ENCODE results near the gene STPG1. TPM values are rescaled to one million over a fixed set of nuclear protein-coding genes. Genes with fewer than 3 reads are reported as not detected.

Gene STPG1
- total RNA-seq, 1 donor from 2014 or later, result 3.8 TPM

- Mint-ChIP-seq H3K27me3 (peaks cover 25% of the 10 kb centered on the region), H3K36me3 (ENCODE audit: low read depth) (no peaks in the 10 kb centered on the region), H3K9me3 (no peaks in the 10 kb centered on the region), H3K27ac (no peak overlapping the region), H3K4me3 (no peak overlapping the region), H3K4me1 (no peaks in the 10 kb centered on the region)
- no peak for DNase-seq
- intact Hi-C loops (cut with micrococcal nuclease), result no loop called here
Measured at GRCh38 chr1:24344090-24344742, 69.4 kb downstream of the STPG1 start.

- intact Hi-C loops (cut with micrococcal nuclease), result no loop called here
- Mint-ChIP-seq H3K27me3 (peaks cover 28% of the 10 kb centered on the region), H3K27ac (no peak overlapping the region), H3K36me3 (ENCODE audit: low read depth) (no peaks in the 10 kb centered on the region), H3K4me3 (no peak overlapping the region), H3K4me1 (no peaks in the 10 kb centered on the region), H3K9me3 (no peaks in the 10 kb centered on the region)
- no peak for DNase-seq
Measured at GRCh38 chr1:24343412-24344089, 70.0 kb downstream of the STPG1 start.

GRCh38 chr1:24341260-24341659 is 72.3 kb downstream of the STPG1 start:
- intact Hi-C loops (cut with micrococcal nuclease), result no loop called here
- no peak overlapping the region for H3K4me3 Mint-ChIP-seq
- no peak for DNase-seq
- H3K4me1 Mint-ChIP-seq, result peaks cover 2% of the 10 kb centered on the region
- no peaks in the 10 kb centered on the region for H3K36me3 Mint-ChIP-seq (ENCODE audit: low read depth)
- H3K9me3 Mint-ChIP-seq, result no peaks in the 10 kb centered on the region
- peaks cover 39% of the 10 kb centered on the region for H3K27me3 Mint-ChIP-seq
- H3K27ac Mint-ChIP-seq, result no peak overlapping the region

GRCh38 chr1:24340770-24341169 is 72.8 kb downstream of the STPG1 start:
- Mint-ChIP-seq H3K27ac (no peak overlapping the region), H3K4me1 (peaks cover 2% of the 10 kb centered on the region), H3K27me3 (peaks cover 41% of the 10 kb centered on the region), H3K36me3 (ENCODE audit: low read depth) (no peaks in the 10 kb centered on the region), H3K9me3 (no peaks in the 10 kb centered on the region), H3K4me3 (no peak overlapping the region)
- no peak for DNase-seq
- intact Hi-C loops (cut with micrococcal nuclease), result no loop called here

DNA sequence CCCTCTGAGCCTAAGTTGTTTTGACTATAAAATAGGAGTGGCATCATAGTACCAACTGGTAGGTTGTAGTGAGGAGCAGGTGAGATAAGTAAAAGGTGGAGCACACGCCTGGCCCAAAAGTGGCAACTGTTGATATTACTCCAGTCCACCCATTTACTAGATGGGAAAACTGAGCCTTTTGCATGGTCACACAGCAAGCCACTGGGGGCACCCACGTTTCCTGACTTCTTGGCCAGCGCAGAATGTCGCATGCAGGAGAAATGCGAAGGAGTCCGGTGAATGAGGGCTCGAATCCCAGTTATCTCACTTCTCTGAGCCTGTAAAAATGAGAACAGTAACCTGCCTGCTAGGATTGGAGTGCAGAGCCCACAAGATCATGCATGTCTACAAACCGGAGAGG is 73.6 kb downstream of the STPG1 start:
- Mint-ChIP-seq H3K27me3 (peaks cover 39% of the 10 kb centered on the region), H3K9me3 (no peaks in the 10 kb centered on the region), H3K4me1 (peaks cover 2% of the 10 kb centered on the region), H3K27ac (no peak overlapping the region), H3K36me3 (ENCODE audit: low read depth) (no peaks in the 10 kb centered on the region), H3K4me3 (no peak overlapping the region)
- intact Hi-C loops (cut with micrococcal nuclease), result no loop called here
- DNase-seq, result no peak

DNA sequence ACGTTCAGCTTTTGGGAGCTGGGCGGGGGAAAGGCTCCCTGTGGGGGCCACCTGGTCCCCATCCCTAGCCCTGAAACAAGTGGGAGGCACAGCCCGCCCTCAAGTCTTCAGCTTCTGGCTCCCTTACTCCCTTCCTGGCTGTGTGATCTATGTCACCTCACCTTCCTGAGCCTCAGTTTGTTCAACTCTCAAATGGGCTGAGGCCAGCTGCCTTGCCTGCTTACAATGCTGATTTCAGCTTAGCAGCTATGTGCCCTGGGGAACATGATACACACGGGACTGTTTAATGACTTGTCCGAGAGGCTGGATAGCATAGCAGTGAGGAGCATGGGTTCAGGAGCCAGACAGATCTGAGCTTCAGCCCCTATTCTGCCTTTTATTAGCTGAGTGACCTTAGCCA is 75.1 kb downstream of the STPG1 start:
- no peak overlapping the region for H3K27ac Mint-ChIP-seq

GRCh38 chr1:24337455-24337854 is 76.1 kb downstream of the STPG1 start:
- H3K27me3 Mint-ChIP-seq, result peaks cover 46% of the 10 kb centered on the region
- intact Hi-C loops (cut with micrococcal nuclease), result no loop called here
- no peaks in the 10 kb centered on the region for H3K9me3 Mint-ChIP-seq
- peaks cover 2% of the 10 kb centered on the region for H3K4me1 Mint-ChIP-seq
- H3K27ac Mint-ChIP-seq, result no peak overlapping the region
- no peak overlapping the region for H3K4me3 Mint-ChIP-seq
- no peaks in the 10 kb centered on the region for H3K36me3 Mint-ChIP-seq (ENCODE audit: low read depth)
- no peak for DNase-seq

More for the DNA sequence above, 75.1 kb downstream of the STPG1 start:
- Mint-ChIP-seq H3K27me3 (peaks cover 39% of the 10 kb centered on the region), H3K4me3 (no peak overlapping the region), H3K36me3 (ENCODE audit: low read depth) (no peaks in the 10 kb centered on the region), H3K4me1 (peaks cover 2% of the 10 kb centered on the region), H3K9me3 (no peaks in the 10 kb centered on the region)
- intact Hi-C loops (cut with micrococcal nuclease), result no loop called here
- no peak for DNase-seq

DNA sequence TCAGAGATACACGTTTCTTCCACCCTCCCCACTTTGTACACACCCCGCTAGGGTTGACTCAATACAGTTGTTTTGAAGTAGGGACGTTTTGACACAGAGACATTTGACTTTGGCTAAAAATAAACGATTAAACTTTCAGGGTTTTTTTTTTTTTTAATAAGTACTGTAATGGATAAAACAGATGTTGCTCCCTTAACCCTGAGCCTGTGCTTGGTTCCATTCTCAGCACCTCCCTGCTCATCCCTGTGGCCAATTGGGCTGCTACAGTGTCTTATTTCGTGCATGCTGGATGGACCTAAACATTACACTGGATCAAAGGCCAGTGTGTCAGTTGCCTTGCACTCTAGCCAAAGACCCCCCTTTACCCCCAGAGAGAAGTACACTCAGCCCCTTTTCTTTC is 77.5 kb downstream of the STPG1 start:
- no peaks in the 10 kb centered on the region for H3K9me3 Mint-ChIP-seq
- H3K4me3 Mint-ChIP-seq, result no peak overlapping the region
- intact Hi-C loops (cut with micrococcal nuclease), result no loop called here
- no peak overlapping the region for H3K27ac Mint-ChIP-seq
- peaks cover 2% of the 10 kb centered on the region for H3K4me1 Mint-ChIP-seq
- no peak for DNase-seq
- peaks cover 55% of the 10 kb centered on the region for H3K27me3 Mint-ChIP-seq
- no peaks in the 10 kb centered on the region for H3K36me3 Mint-ChIP-seq (ENCODE audit: low read depth)

DNA sequence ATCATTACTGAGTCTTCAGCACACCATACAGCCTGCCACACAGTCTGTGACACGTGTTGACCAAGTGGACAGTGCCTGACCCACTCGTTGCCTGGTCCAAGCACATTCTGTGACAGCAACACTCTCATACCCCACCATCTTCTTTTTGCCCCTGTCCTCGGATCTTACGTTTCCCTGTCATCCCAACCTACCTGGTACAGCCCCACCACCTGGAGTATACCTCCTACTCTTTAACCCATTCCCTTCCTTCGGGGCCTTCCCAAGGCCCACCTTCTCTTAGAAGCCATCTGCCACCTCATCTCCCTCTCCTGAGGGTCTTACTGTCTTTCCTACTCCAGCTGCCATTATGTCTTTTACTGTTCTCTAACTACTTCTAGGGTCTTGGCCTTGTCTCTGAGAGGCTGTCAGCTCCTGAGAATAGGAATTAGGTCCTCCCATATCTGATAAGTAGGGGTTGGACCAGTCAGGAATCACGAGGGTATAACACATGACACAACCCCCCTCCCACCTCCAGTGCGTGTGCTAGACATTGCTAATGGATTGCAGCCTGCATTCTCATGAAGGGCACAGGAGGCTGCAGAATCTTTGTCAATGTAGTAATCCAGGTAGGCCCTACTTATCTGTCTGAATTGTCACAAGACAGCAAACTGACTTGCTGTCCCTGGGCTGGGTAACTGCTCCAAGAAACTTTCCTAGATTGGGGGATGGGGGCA is 81.5 kb downstream of the STPG1 start:
- no peak for DNase-seq
- Mint-ChIP-seq H3K4me1 (no peaks in the 10 kb centered on the region), H3K36me3 (ENCODE audit: low read depth) (no peaks in the 10 kb centered on the region), H3K4me3 (no peak overlapping the region), H3K27me3 (peaks cover 70% of the 10 kb centered on the region), H3K9me3 (no peaks in the 10 kb centered on the region), H3K27ac (no peak overlapping the region)
- intact Hi-C loops (cut with micrococcal nuclease), result no loop called here

GRCh38 chr1:24329797-24330543 is 83.6 kb downstream of the STPG1 start:
- H3K27ac Mint-ChIP-seq, result no peak overlapping the region
- intact Hi-C loops (cut with micrococcal nuclease), result no loop called here
- H3K4me1 Mint-ChIP-seq, result peaks cover 3% of the 10 kb centered on the region
- no peak for DNase-seq
- H3K9me3 Mint-ChIP-seq, result no peaks in the 10 kb centered on the region
- no peak overlapping the region for H3K4me3 Mint-ChIP-seq
- H3K27me3 Mint-ChIP-seq, result peaks cover 83% of the 10 kb centered on the region
- H3K36me3 Mint-ChIP-seq (ENCODE audit: low read depth), result no peaks in the 10 kb centered on the region

- Mint-ChIP-seq H3K4me3 (no peak overlapping the region), H3K9me3 (no peaks in the 10 kb centered on the region), H3K27ac (no peak overlapping the region), H3K4me1 (peaks cover 3% of the 10 kb centered on the region), H3K27me3 (peaks cover 89% of the 10 kb centered on the region), H3K36me3 (ENCODE audit: low read depth) (no peaks in the 10 kb centered on the region)
- DNase-seq, result no peak
- intact Hi-C loops (cut with micrococcal nuclease), result no loop called here
Measured at GRCh38 chr1:24329331-24329730, 84.3 kb downstream of the STPG1 start.

GRCh38 chr1:24327891-24328290 is 85.7 kb downstream of the STPG1 start:
- intact Hi-C loops (cut with micrococcal nuclease), result no loop called here
- Mint-ChIP-seq H3K27me3 (peaks cover 92% of the 10 kb centered on the region), H3K9me3 (no peaks in the 10 kb centered on the region), H3K4me3 (no peak overlapping the region), H3K36me3 (ENCODE audit: low read depth) (no peaks in the 10 kb centered on the region), H3K4me1 (peaks cover 4% of the 10 kb centered on the region), H3K27ac (no peak overlapping the region)
- no peak for DNase-seq

DNA sequence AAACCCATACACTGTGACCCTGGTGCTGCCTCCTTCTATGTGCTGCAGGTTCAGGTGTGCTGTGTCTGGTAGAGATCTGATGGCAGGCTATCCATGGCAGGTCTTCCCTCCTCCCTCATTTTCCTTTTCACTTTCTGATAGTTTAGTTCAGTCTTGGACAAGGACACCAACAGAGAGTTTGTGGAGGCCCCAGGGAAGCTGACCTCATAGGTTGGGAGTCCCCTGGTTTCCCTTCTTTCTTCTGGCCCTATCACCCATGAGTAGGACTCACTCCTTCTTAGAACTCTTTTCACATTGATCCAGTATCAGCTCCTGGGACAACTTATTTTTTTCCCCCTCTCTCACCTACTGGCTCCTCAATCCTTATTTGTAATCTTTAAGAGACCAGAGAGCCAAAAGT is 86.1 kb downstream of the STPG1 start:
- H3K36me3 Mint-ChIP-seq (ENCODE audit: low read depth), result no peaks in the 10 kb centered on the region
- H3K4me3 Mint-ChIP-seq, result no peak overlapping the region
- peaks cover 8% of the 10 kb centered on the region for H3K4me1 Mint-ChIP-seq
- no peaks in the 10 kb centered on the region for H3K9me3 Mint-ChIP-seq
- H3K27me3 Mint-ChIP-seq, result peaks cover 91% of the 10 kb centered on the region
- H3K27ac Mint-ChIP-seq, result no peak overlapping the region
- intact Hi-C loops (cut with micrococcal nuclease), result no loop called here
- DNase-seq, result no peak

Data from activated CD4-positive, alpha-beta T cell treated with anti-CD3 and anti-CD28 coated beads, Interleukin-2, amount 10 ng/mL, durations not matched to agents 24 days and 14 days (primary cell).